Kidney (tissue), 14 donors: ENCODE measurements around the gene ELOVL3. TPM values are rescaled to one million over a fixed set of nuclear protein-coding genes. Genes with fewer than 3 reads are reported as not detected.

Source experiments
- DNase-seq, 5 donors: peaks; one replicate each; pipeline ENCODE4 v3.0.0-alpha.2; 2013 to 2020
- FAIRE-seq: peaks from 2 replicates; lab custom pipeline; 2012; peaks lifted over from hg19 to GRCh38; lab: Jason Lieb, UNC
- H3K27ac ChIP-seq, 2 donors: one replicate each; pipeline ENCODE4 v1.7.0; 2013; ENCODE audit warnings: low read depth in 2 of 2, low read length in 2 of 2, inconsistent platforms in 1 of 2
- H3K27me3 ChIP-seq: one replicate; pipeline ENCODE4 v1.7.1; 2013; ENCODE audit warnings: low read length, inconsistent platforms; ENCODE audit not compliant: control insufficient read depth, insufficient read depth
- H3K36me3 ChIP-seq, 3 donors: one replicate each; pipeline versions ENCODE4 v1.7.0 to v1.7.1; 2013; ENCODE audit warnings: low read length in 3 of 3, control low read depth in 1 of 3, inconsistent platforms in 1 of 3; ENCODE audit not compliant: insufficient read depth in 3 of 3, control insufficient read depth in 2 of 3
- H3K4me1 ChIP-seq, 3 donors: one replicate each; pipeline versions ENCODE4 v1.7.0 to v1.7.1; 2013; ENCODE audit warnings: low read length in 3 of 3, inconsistent platforms in 1 of 3, low read depth in 1 of 3; ENCODE audit not compliant: control insufficient read depth in 2 of 3, insufficient read depth in 2 of 3
- H3K4me3 ChIP-seq, 3 donors: one replicate each; pipeline versions ENCODE4 v1.7.0 to v1.8.1; 2013; ENCODE audit warnings: low read length in 3 of 3, control low read depth in 1 of 3, inconsistent platforms in 1 of 3
- H3K9ac ChIP-seq, 3 donors: one replicate each; pipeline versions ENCODE4 v1.7.0 to v1.7.1; 2013; ENCODE audit warnings: low read length in 3 of 3, control low read depth in 1 of 3, inconsistent platforms in 1 of 3
- H3K9me3 ChIP-seq, 3 donors: one replicate each; pipeline versions ENCODE4 v1.7.0 to v1.7.1; 2013; ENCODE audit warnings: low read length in 3 of 3, control low read depth in 1 of 3, inconsistent platforms in 1 of 3; ENCODE audit not compliant: control insufficient read depth in 2 of 3, insufficient read depth in 1 of 3
- CTCF ChIP-seq: IDR thresholded peaks from 3 replicates; pipeline ENCODE4 v1.5.1; 2012; ENCODE audit warnings: mild to moderate bottlenecking, moderate library complexity, borderline replicate concordance; ENCODE audit not compliant: insufficient read depth; ENCODE audit errors: extremely low read depth
- intact Hi-C: fragments of 100-400 bp; cut with DNase I; formaldehyde crosslinking; loops from one replicate; pipeline ENCODE4 v1.11.1; 2022
- polyA plus RNA-seq: library from polyadenylated mRNA; stranded (reverse); fragments of 350-450 nt; fragmentation: Illumina TruSeq; extraction: RNeasy Lipid Tissue Mini Kit (QIAGEN cat#74804); gene quantifications from one replicate; pipeline ENCODE4 v1.2.3, GENCODE V29; 2014; ENCODE audit warnings: low read depth, low replicate concordance; ENCODE audit not compliant: insufficient read depth
- total RNA-seq: library from RNA; stranded (reverse); fragmentation: NEBNext Ultra II Directional; extraction: Animal tissue kit (Norgen Biotek cat#: 25700); gene quantifications from one replicate; pipeline ENCODE4 v1.2.1, GENCODE V29; 2021
- donor health status: control.
- donor health status: control.
- donor health status: control.
- donor health status: control.
- donor health status: control.
- donor health status: DM: yes; HTN: yes; CAD: no.
- donor health status: Normal renal cell carcinoma (clear cell type).

ELOVL3 gene
- total and polyA plus RNA-seq, 2 donors from 2014 or later = 0.35 TPM; not detected in 1

- intact Hi-C loops = loop anchor here (5.0 kb wide), 1 partner anchor 118 kb away; no protein-coding TSS in a partner anchor
- no peak for FAIRE-seq
- H3K27me3 ChIP-seq = peaks cover 4% of the 10 kb centered on the region
Measured at GRCh38 chr10:102233997-102234396, 7.9 kb downstream of the ELOVL3 start.

DNA sequence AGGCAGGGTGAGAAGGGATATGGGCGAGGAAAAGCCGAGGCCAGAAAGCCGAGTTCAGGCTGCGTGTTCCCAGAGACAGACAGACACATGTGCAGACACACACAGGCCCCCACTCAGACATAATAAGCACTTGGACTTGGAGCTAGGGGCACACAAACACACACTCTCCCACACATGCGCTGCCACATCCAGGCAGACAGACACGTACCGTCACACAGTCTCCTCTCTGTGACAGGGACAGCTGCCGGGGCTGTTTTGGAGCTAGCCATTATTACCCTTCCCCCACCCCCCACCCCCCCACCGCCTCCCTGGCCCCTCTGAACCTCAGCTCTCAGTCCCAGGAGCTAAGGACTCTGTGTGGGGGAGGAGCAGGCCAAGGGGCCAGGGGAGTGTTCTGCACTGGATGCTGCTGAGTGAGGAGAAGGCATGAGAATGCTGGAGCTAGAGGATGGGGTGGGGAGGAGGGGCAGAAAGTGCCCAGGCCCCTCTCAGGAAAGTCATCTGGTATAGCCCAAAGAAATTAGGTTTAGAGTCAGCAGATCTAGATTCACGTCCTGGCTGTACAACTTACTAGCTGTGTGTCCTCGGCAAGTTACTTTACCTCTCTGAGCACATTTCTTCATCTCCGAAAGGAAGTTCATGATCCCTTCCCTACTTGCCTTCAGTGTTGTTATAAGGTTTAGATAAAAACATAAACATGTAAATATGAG lies 8.9 kb downstream of the ELOVL3 start:
- no peak for TF ChIP-seq CTCF
- Histone ChIP-seq H3K27me3 (peaks cover 6% of the 10 kb centered on the region), H3K4me3 (no peak overlapping the region), H3K36me3 (no peaks in the 10 kb centered on the region), H3K27ac (no peak overlapping the region), H3K4me1 (peaks cover 0 to 4% (median 3%) of the 10 kb centered on the region in 3 donors), H3K9me3 (no peaks in the 10 kb centered on the region), H3K9ac (no peak overlapping the region)
- DNase-seq (peak in 2 of 5 donors; percentile 24 to 27), FAIRE-seq (no peak)
- intact Hi-C loops = loop anchor here (5.0 kb wide), 1 partner anchor 117 kb away; no protein-coding TSS in a partner anchor

More at GRCh38 chr10:102233997-102234396, 7.9 kb downstream of the ELOVL3 start:
- Histone ChIP-seq H3K9me3 (no peaks in the 10 kb centered on the region), H3K36me3 (no peaks in the 10 kb centered on the region), H3K27ac (no peak overlapping the region), H3K9ac (no peak overlapping the region), H3K4me3 (no peak overlapping the region), H3K4me1 (peaks cover 0 to 7% (median 3%) of the 10 kb centered on the region in 3 donors)
- TF ChIP-seq CTCF = no peak
- DNase-seq = no peak

GRCh38 chr10:102235598-102235920 lies 9.5 kb downstream of the ELOVL3 start:
- Histone ChIP-seq H3K4me1 (peaks cover 0 to 3% (median 2%) of the 10 kb centered on the region in 3 donors), H3K36me3 (no peaks in the 10 kb centered on the region), H3K4me3 (no peak overlapping the region), H3K9ac (no peak overlapping the region), H3K9me3 (no peaks in the 10 kb centered on the region), H3K27ac (no peak overlapping the region), H3K27me3 (peaks cover 8% of the 10 kb centered on the region)
- no peak for TF ChIP-seq CTCF
- FAIRE-seq (no peak), DNase-seq (no peak)
- intact Hi-C loops = no loop called here
